ENCODE data around the gene PIEZO2.

Gene PIEZO2

GRCh38 chr18:11054497-11054896 is 94.9 kb downstream of the PIEZO2 start:
- no peaks in the 10 kb centered on the region for H3K27me3 Mint-ChIP-seq
- H3K4me3 Mint-ChIP-seq, result no peak overlapping the region
- H3K36me3 Mint-ChIP-seq (ENCODE audit: insufficient read depth), result no peaks in the 10 kb centered on the region
- H3K4me1 Mint-ChIP-seq (ENCODE audit: low read depth in 2 of 2), result no peaks in the 10 kb centered on the region
- peaks cover 0 to 2% of the 10 kb centered on the region in 2 donors for H3K9me3 Mint-ChIP-seq
- DNase-seq (no peak), ATAC-seq (replicated peaks) (no peak)
- no peak overlapping the region for H3K27ac Mint-ChIP-seq

GRCh38 chr18:11053293-11053692 is 96.1 kb downstream of the PIEZO2 start:
- no peaks in the 10 kb centered on the region for H3K4me1 Mint-ChIP-seq (ENCODE audit: low read depth in 2 of 2)

GRCh38 chr18:11052800-11053199 is 96.6 kb downstream of the PIEZO2 start:
- Mint-ChIP-seq H3K4me1 (ENCODE audit: low read depth in 2 of 2) (no peaks in the 10 kb centered on the region), H3K27me3 (no peaks in the 10 kb centered on the region), H3K27ac (no peak overlapping the region), H3K9me3 (peaks cover 0 to 2% of the 10 kb centered on the region in 2 donors), H3K4me3 (no peak overlapping the region), H3K36me3 (ENCODE audit: insufficient read depth) (no peaks in the 10 kb centered on the region)
- ATAC-seq (replicated peaks) (no peak), DNase-seq (no peak)

More at GRCh38 chr18:11053293-11053692, 96.1 kb downstream of the PIEZO2 start:
- Mint-ChIP-seq H3K4me3 (no peak overlapping the region), H3K9me3 (peaks cover 0 to 2% of the 10 kb centered on the region in 2 donors), H3K36me3 (ENCODE audit: insufficient read depth) (no peaks in the 10 kb centered on the region), H3K27ac (no peak overlapping the region), H3K27me3 (no peaks in the 10 kb centered on the region)
- DNase-seq (no peak), ATAC-seq (replicated peaks) (no peak)

- Mint-ChIP-seq H3K27me3 (no peaks in the 10 kb centered on the region), H3K4me1 (ENCODE audit: low read depth in 2 of 2) (no peaks in the 10 kb centered on the region), H3K27ac (no peak overlapping the region), H3K4me3 (no peak overlapping the region), H3K9me3 (peaks cover 0 to 5% of the 10 kb centered on the region in 2 donors), H3K36me3 (ENCODE audit: insufficient read depth) (no peaks in the 10 kb centered on the region)
- DNase-seq (no peak), ATAC-seq (replicated peaks) (no peak)
Observed at GRCh38 chr18:11051462-11051861, 97.9 kb downstream of the PIEZO2 start.

- Mint-ChIP-seq H3K27ac (no peak overlapping the region), H3K36me3 (ENCODE audit: insufficient read depth) (no peaks in the 10 kb centered on the region), H3K4me1 (ENCODE audit: low read depth in 2 of 2) (no peaks in the 10 kb centered on the region), H3K27me3 (no peaks in the 10 kb centered on the region), H3K9me3 (peaks cover 0 to 2% of the 10 kb centered on the region in 2 donors), H3K4me3 (no peak overlapping the region)
- DNase-seq (no peak), ATAC-seq (replicated peaks) (no peak)
Observed at GRCh38 chr18:11050966-11051365, 98.4 kb downstream of the PIEZO2 start.

GRCh38 chr18:11047817-11048216 is 101.6 kb downstream of the PIEZO2 start:
- Mint-ChIP-seq H3K27me3 (no peaks in the 10 kb centered on the region), H3K36me3 (ENCODE audit: insufficient read depth) (no peaks in the 10 kb centered on the region), H3K4me1 (ENCODE audit: low read depth in 2 of 2) (no peaks in the 10 kb centered on the region), H3K4me3 (no peak overlapping the region), H3K27ac (no peak overlapping the region), H3K9me3 (peaks cover 0 to 2% of the 10 kb centered on the region in 2 donors)
- ATAC-seq (replicated peaks), result no peak
- no peak for DNase-seq

- ATAC-seq (replicated peaks), result no peak
- DNase-seq, result no peak
- H3K4me1 Mint-ChIP-seq (ENCODE audit: low read depth in 2 of 2), result no peaks in the 10 kb centered on the region
- H3K27me3 Mint-ChIP-seq, result peaks cover 3 to 4% of the 10 kb centered on the region in 2 donors
- peaks cover 0 to 2% of the 10 kb centered on the region in 2 donors for H3K9me3 Mint-ChIP-seq
- H3K4me3 Mint-ChIP-seq, result no peak overlapping the region
- no peaks in the 10 kb centered on the region for H3K36me3 Mint-ChIP-seq (ENCODE audit: insufficient read depth)
- H3K27ac Mint-ChIP-seq, result no peak overlapping the region
Observed at GRCh38 chr18:11047156-11047555, 102.2 kb downstream of the PIEZO2 start.

GRCh38 chr18:11046140-11046539 is 103.2 kb downstream of the PIEZO2 start:
- no peak for DNase-seq
- Mint-ChIP-seq H3K4me3 (no peak overlapping the region), H3K27me3 (peaks cover 8 to 9% of the 10 kb centered on the region in 2 donors), H3K9me3 (peaks cover 0 to 2% of the 10 kb centered on the region in 2 donors), H3K27ac (no peak overlapping the region), H3K4me1 (ENCODE audit: low read depth in 2 of 2) (no peaks in the 10 kb centered on the region), H3K36me3 (ENCODE audit: insufficient read depth) (no peaks in the 10 kb centered on the region)
- ATAC-seq (replicated peaks), result no peak

GRCh38 chr18:11043694-11044093 is 105.7 kb downstream of the PIEZO2 start:
- no peaks in the 10 kb centered on the region for H3K36me3 Mint-ChIP-seq (ENCODE audit: insufficient read depth)
- peaks cover 8 to 9% of the 10 kb centered on the region in 2 donors for H3K27me3 Mint-ChIP-seq
- H3K27ac Mint-ChIP-seq, result no peak overlapping the region
- DNase-seq (no peak), ATAC-seq (replicated peaks) (no peak)
- no peak overlapping the region for H3K4me3 Mint-ChIP-seq
- H3K4me1 Mint-ChIP-seq (ENCODE audit: low read depth in 2 of 2), result no peaks in the 10 kb centered on the region
- H3K9me3 Mint-ChIP-seq, result peaks cover 0 to 2% of the 10 kb centered on the region in 2 donors

GRCh38 chr18:11042247-11042646 is 107.1 kb downstream of the PIEZO2 start:
- H3K9me3 Mint-ChIP-seq, result no peaks in the 10 kb centered on the region
- H3K27ac Mint-ChIP-seq, result no peak overlapping the region
- no peak for ATAC-seq (replicated peaks)
- no peaks in the 10 kb centered on the region for H3K36me3 Mint-ChIP-seq (ENCODE audit: insufficient read depth)
- no peak for DNase-seq
- H3K4me1 Mint-ChIP-seq (ENCODE audit: low read depth in 2 of 2), result no peaks in the 10 kb centered on the region
- no peak overlapping the region for H3K4me3 Mint-ChIP-seq
- peaks cover 8 to 9% of the 10 kb centered on the region in 2 donors for H3K27me3 Mint-ChIP-seq

GRCh38 chr18:11040823-11041656 is 108.3 kb downstream of the PIEZO2 start:
- H3K9me3 Mint-ChIP-seq, result no peaks in the 10 kb centered on the region
- H3K27ac Mint-ChIP-seq, result no peak overlapping the region
- ATAC-seq (replicated peaks) (no peak), DNase-seq (no peak)
- peaks cover 8 to 9% of the 10 kb centered on the region in 2 donors for H3K27me3 Mint-ChIP-seq
- H3K4me3 Mint-ChIP-seq, result no peak overlapping the region
- H3K4me1 Mint-ChIP-seq (ENCODE audit: low read depth in 2 of 2), result no peaks in the 10 kb centered on the region
- no peaks in the 10 kb centered on the region for H3K36me3 Mint-ChIP-seq (ENCODE audit: insufficient read depth)

- Mint-ChIP-seq H3K9me3 (peaks cover 0 to 2% of the 10 kb centered on the region in 2 donors), H3K4me1 (ENCODE audit: low read depth in 2 of 2) (no peaks in the 10 kb centered on the region), H3K27me3 (peaks cover 8 to 9% of the 10 kb centered on the region in 2 donors), H3K36me3 (ENCODE audit: insufficient read depth) (no peaks in the 10 kb centered on the region), H3K27ac (no peak overlapping the region), H3K4me3 (no peak overlapping the region)
- DNase-seq (no peak), ATAC-seq (replicated peaks) (no peak)
Observed at GRCh38 chr18:11040359-11040758, 109.0 kb downstream of the PIEZO2 start.

- Mint-ChIP-seq H3K9me3 (peaks cover 2 to 5% of the 10 kb centered on the region in 2 donors), H3K4me1 (ENCODE audit: low read depth in 2 of 2) (no peaks in the 10 kb centered on the region), H3K4me3 (no peak overlapping the region), H3K27ac (no peak overlapping the region), H3K36me3 (ENCODE audit: insufficient read depth) (no peaks in the 10 kb centered on the region), H3K27me3 (peaks cover 8 to 9% of the 10 kb centered on the region in 2 donors)
- ATAC-seq (replicated peaks) (no peak), DNase-seq (no peak)
Observed at GRCh38 chr18:11037533-11038240, 111.7 kb downstream of the PIEZO2 start.
